CD4-positive, alpha-beta T cell treated with Interleukin-1 beta for 1 hour (primary cell): ENCODE results near the gene FAM83E.
"Not testable (repeated sequence)": the region's sequence is repeated elsewhere in the genome, so short reads cannot be mapped to it uniquely, and the experiment has no call there.

Source experiments
- DNase-seq, 2 donors: peaks; one replicate each; pipeline ENCODE4 v3.0.0-alpha.2; 2020 to 2022

The FAM83E gene

GRCh38 chr19:48614436-48615230 lies at the start of gene FAM83E:
TSS of gene FAM83E (minus strand) at chr19:48615076. CDS start at chr19:48613372, 1,704 bp downstream.
- no peak for DNase-seq

GRCh38 chr19:48664476-48664875 lies 49.6 kb upstream of the FAM83E start:
- no peak for DNase-seq

GRCh38 chr19:48663667-48664066 lies 48.8 kb upstream of the FAM83E start:
- DNase-seq, result no peak

GRCh38 chr19:48661711-48662090 lies 46.8 kb upstream of the FAM83E start:
- DNase-seq, result no peak

GRCh38 chr19:48660852-48661710 lies 46.2 kb upstream of the FAM83E start:
- peak; percentile 87 to 90 for DNase-seq

GRCh38 chr19:48659768-48660167 lies 44.9 kb upstream of the FAM83E start:
- DNase-seq, result peak; percentile 25 to 34

GRCh38 chr19:48658483-48658882 lies 43.6 kb upstream of the FAM83E start:
- no peak for DNase-seq

GRCh38 chr19:48657828-48658227 lies 43.0 kb upstream of the FAM83E start:
- not testable (repeated sequence) for DNase-seq

GRCh38 chr19:48656840-48657474 lies 42.1 kb upstream of the FAM83E start:
- no peak for DNase-seq

GRCh38 chr19:48654299-48655059 lies 39.6 kb upstream of the FAM83E start:
- DNase-seq, result no peak

- no peak for DNase-seq
These were observed 36.8 kb upstream of the FAM83E start for GRCh38 chr19:48651683-48652048.

- no peak for DNase-seq
These were observed 36.3 kb upstream of the FAM83E start for GRCh38 chr19:48650974-48651682.

GRCh38 chr19:48648134-48648533 lies 33.3 kb upstream of the FAM83E start:
- DNase-seq, result no peak

GRCh38 chr19:48646722-48647216 lies 31.9 kb upstream of the FAM83E start:
- DNase-seq, result no peak

GRCh38 chr19:48646001-48646721 lies 31.3 kb upstream of the FAM83E start, which contains the start of gene CA11:
TSS of gene CA11 (minus strand) at chr19:48646187. CDS start at chr19:48645632, 555 bp downstream.
- peak; percentile 92 to 95 for DNase-seq

- DNase-seq, result no peak
These were observed 30.7 kb upstream of the FAM83E start for GRCh38 chr19:48645620-48646000.

- DNase-seq, result peak; percentile 80 to 81
These were observed 30.2 kb upstream of the FAM83E start for GRCh38 chr19:48644839-48645619.

- DNase-seq, result no peak
These were observed 29.5 kb upstream of the FAM83E start for GRCh38 chr19:48644355-48644754.

GRCh38 chr19:48642862-48643261 lies 28.0 kb upstream of the FAM83E start:
- no peak for DNase-seq

- DNase-seq, result no peak
These were observed 27.0 kb upstream of the FAM83E start for GRCh38 chr19:48641850-48642249.
